Lung (tissue), 12 donors: Measurements from ENCODE around the gene SGK2. TPM values are rescaled to one million over a fixed set of nuclear protein-coding genes. Genes with fewer than 3 reads are reported as not detected.

ENCODE experiments used
- ATAC-seq: fragments of 200-7000 bp; cut with Tn5 transposase; one replicate; pipeline ENCODE4 v1.9.1; 2020; ENCODE audit warnings: moderate number of reproducible peaks; ENCODE audit not compliant: insufficient read depth, low FRiP score
- DNase-seq, 3 donors: peaks; one replicate each; pipeline ENCODE4 v3.0.0-alpha.2; 2013 to 2017
- H3K27ac ChIP-seq, 2 donors: one replicate each; pipeline ENCODE4 v1.5.1; 2013; ENCODE audit warnings: mild to moderate bottlenecking in 2 of 2, moderate library complexity in 2 of 2, control low read depth in 1 of 2, inconsistent platforms in 1 of 2, low read depth in 1 of 2, low read length in 1 of 2
- H3K27me3 ChIP-seq, 3 donors: one replicate each; pipeline ENCODE4 v1.5.1; 2013; ENCODE audit warnings: low read length in 2 of 3; ENCODE audit not compliant: control insufficient read depth in 3 of 3, insufficient read depth in 3 of 3
- H3K36me3 ChIP-seq, 4 donors: one replicate each; pipeline ENCODE4 v1.5.1; 2013; ENCODE audit warnings: low read length in 4 of 4, mild to moderate bottlenecking in 1 of 4, moderate library complexity in 1 of 4; ENCODE audit not compliant: control insufficient read depth in 4 of 4, insufficient read depth in 4 of 4
- H3K4me1 ChIP-seq, 5 donors: one replicate each; pipeline ENCODE4 v1.5.1; 2013; ENCODE audit warnings: low read length in 5 of 5, mild to moderate bottlenecking in 2 of 5, moderate library complexity in 1 of 5; ENCODE audit not compliant: control insufficient read depth in 5 of 5, insufficient read depth in 5 of 5
- H3K4me3 ChIP-seq: one replicate; pipeline ENCODE4 v1.5.1; 2013; ENCODE audit warnings: mild to moderate bottlenecking, control low read depth, moderate library complexity
- H3K9ac ChIP-seq, 2 donors: one replicate each; pipeline ENCODE4 v1.5.1; 2013; ENCODE audit warnings: low read length in 2 of 2, control low read depth in 1 of 2; ENCODE audit not compliant: insufficient read depth in 1 of 2
- H3K9me3 ChIP-seq, 4 donors: one replicate each; pipeline ENCODE4 v1.5.1; 2013; ENCODE audit warnings: low read length in 3 of 4, mild to moderate bottlenecking in 1 of 4, moderate library complexity in 1 of 4; ENCODE audit not compliant: control insufficient read depth in 4 of 4, insufficient read depth in 3 of 4
- WGBS, 2 donors: extraction: QIAGEN DNeasy Blood & Tissue Kit; methylation state at CpG; one replicate each; pipeline ENCODE4 v1.1.7; 2013; 5-methylcytosine and 5-hydroxymethylcytosine counted together
- polyA plus RNA-seq, 2 donors: library from polyadenylated mRNA; stranded (reverse); fragments of 200-250 nt; gene quantifications; one replicate each; pipeline ENCODE4 v1.2.1, GENCODE V29; 2013
- total RNA-seq, 2 donors: library from RNA; depleted of rRNA in 1 of 2; stranded (reverse); fragments of >200 nt in 1 of 2; gene quantifications; one replicate each; pipeline ENCODE4 v1.2.1, GENCODE V29; 2014 to 2021
- TF ChIP-seq, protein P1 (sequence below): IDR thresholded peaks from 2 replicates; pipeline ENCODE4 v1.5.1; 2012; ENCODE audit warnings: mild to moderate bottlenecking; ENCODE audit errors: control extremely low read depth, extremely low read depth
- donor health status: control.
- donor health status: control.
- donor health status: Bipolar disorder and iron deficiency.
- donor health status: healthy.
- donor health status: DM: yes; HTN: yes; CAD: no.

Gene SGK2
- total and polyA plus RNA-seq, 4 donors = 0.15 to 3.2 (median 0.96) TPM

- DNase-seq = no peak
These were observed 14.3 kb upstream of the SGK2 start for GRCh38 chr20:43544501-43544900.

DNA sequence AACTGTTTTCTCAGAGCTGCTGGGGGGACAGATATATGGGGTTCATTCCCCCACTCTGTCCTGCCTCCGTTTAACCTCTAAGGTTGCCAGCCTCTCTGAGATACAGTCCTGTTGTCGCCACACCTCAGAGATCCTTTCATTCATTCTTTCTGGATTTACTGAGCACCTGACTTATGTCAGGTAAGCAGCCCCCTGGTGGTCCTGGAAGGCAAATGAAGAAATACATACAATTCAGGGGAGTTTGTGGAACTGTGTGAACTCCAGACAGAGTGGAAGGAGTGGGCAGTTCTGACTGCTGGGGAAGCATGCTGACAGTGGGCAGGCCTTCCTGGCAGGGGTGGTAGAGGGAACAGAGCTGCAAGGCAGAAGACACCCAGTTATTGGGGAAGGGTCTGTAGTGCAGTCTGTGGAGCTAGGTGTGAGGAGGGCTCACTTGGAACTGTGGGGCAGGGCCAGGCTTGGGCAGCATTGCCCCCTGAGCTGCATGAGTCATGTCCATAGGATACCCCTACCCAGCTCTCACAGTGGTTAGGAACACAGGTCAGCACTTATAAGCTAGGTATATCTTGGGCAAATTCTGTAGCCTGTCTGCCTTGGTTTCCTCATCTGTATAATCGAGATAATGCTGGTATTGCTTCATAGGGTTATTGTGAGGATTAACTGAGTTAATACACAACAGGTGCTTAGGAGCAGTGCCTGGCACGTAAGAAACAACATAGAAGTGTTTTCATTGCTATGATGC, 12.8 kb upstream of the SGK2 start:
- Histone ChIP-seq H3K9ac (no peak overlapping the region), H3K4me3 (no peak overlapping the region), H3K36me3 (peaks cover 0 to 3% (median 0%) of the 10 kb centered on the region in 4 donors), H3K4me1 (peaks cover 0 to 13% (median 4%) of the 10 kb centered on the region in 5 donors), H3K9me3 (peaks cover 0 to 4% (median 2%) of the 10 kb centered on the region in 4 donors), H3K27ac (no peak overlapping the region), H3K27me3 (no peaks in the 10 kb centered on the region)
- 89 to 90% methylated on average over 4 of the region's 4 CpGs for WGBS, 2 donors
- TF ChIP-seq, protein P1, sequence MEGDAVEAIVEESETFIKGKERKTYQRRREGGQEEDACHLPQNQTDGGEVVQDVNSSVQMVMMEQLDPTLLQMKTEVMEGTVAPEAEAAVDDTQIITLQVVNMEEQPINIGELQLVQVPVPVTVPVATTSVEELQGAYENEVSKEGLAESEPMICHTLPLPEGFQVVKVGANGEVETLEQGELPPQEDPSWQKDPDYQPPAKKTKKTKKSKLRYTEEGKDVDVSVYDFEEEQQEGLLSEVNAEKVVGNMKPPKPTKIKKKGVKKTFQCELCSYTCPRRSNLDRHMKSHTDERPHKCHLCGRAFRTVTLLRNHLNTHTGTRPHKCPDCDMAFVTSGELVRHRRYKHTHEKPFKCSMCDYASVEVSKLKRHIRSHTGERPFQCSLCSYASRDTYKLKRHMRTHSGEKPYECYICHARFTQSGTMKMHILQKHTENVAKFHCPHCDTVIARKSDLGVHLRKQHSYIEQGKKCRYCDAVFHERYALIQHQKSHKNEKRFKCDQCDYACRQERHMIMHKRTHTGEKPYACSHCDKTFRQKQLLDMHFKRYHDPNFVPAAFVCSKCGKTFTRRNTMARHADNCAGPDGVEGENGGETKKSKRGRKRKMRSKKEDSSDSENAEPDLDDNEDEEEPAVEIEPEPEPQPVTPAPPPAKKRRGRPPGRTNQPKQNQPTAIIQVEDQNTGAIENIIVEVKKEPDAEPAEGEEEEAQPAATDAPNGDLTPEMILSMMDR = no peak
- DNase-seq = no peak
- ATAC-seq = no peak

More at GRCh38 chr20:43544501-43544900, 14.3 kb upstream of the SGK2 start:
- Histone ChIP-seq H3K4me3 (no peak overlapping the region), H3K27ac (no peak overlapping the region), H3K9ac (no peak overlapping the region), H3K36me3 (peaks cover 0 to 3% (median 1%) of the 10 kb centered on the region in 4 donors), H3K9me3 (peaks cover 0 to 4% (median 2%) of the 10 kb centered on the region in 4 donors), H3K27me3 (no peaks in the 10 kb centered on the region), H3K4me1 (no peaks in the 10 kb centered on the region)
- WGBS, 2 donors = 88 to 89% methylated on average over 9 of the region's 9 CpGs
- TF ChIP-seq, protein P1 = no peak
- no peak for ATAC-seq

DNA sequence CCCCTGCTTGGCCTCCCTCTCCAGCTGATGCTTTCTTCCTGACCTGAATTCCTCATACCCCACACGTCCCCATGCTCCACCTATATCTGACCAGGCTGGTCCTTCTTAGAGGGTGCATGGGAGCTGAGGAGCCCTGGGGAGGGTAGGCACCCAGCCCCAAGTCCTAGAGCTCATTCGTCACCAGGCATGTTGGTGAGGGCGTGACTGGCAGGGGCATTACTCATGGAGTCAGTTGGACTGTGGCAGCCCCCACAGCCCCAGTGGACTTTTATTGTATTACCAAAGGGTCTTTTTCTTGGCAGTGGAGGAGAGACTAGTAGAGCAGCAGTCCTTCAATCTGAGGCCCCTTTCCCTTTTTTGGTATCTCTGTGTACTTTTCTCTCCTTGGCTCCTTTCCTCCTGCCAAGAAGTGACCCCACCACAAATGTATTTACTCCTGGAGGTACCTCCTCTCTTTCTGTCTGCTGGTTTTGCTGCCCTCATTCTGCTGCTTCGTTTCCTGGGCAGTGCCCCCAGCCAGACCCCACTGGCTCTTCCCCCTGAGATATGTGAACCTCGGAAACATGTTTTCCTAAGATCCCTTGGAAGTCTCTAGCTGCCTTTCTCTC, 10.4 kb upstream of the SGK2 start:
- TF ChIP-seq, protein P1 = no peak
- no peak for DNase-seq
- peaks cover 0 to 15% (median 4%) of the 10 kb centered on the region in 5 donors for H3K4me1 ChIP-seq
- no peak for ATAC-seq
- peaks cover 0 to 3% (median 0%) of the 10 kb centered on the region in 4 donors for H3K36me3 ChIP-seq
- no peak overlapping the region for H3K9ac ChIP-seq
- WGBS, 2 donors = 68 to 72% methylated on average over 5 of the region's 5 CpGs
- H3K27ac ChIP-seq = no peak overlapping the region
- H3K9me3 ChIP-seq = peaks cover 0 to 4% (median 2%) of the 10 kb centered on the region in 4 donors
- no peaks in the 10 kb centered on the region for H3K27me3 ChIP-seq
- no peak overlapping the region for H3K4me3 ChIP-seq
